Panc1 (cell line): ENCODE results near the gene TULP3. TPM values are rescaled to one million over a fixed set of nuclear protein-coding genes. Genes with fewer than 3 reads are reported as not detected.

Experiments
- ATAC-seq: fragments of 200-7000 bp; cut with Tn5 transposase; 2 replicates; pipeline ENCODE4 v1.9.1; 2020; ENCODE audit warnings: mild to moderate bottlenecking, moderate library complexity
- BruUV-seq: library from RNA; stranded (reverse); fragments of 400-500 nt; replicated peaks from 2 replicates; lab custom pipeline; 2021; lab: Mats Ljungman, UMichigan
- CTCF ChIA-PET: fragments of 300-600 bp; sonication (Branson Sonifier 250); formaldehyde crosslinking; loops from one replicate; lab custom pipeline; 2022; ENCODE audit warnings: antibody characterized with exemption; lab: Charles Lee
- POLR2A ChIA-PET: fragments of 300-600 bp; sonication (Branson Sonifier 250); formaldehyde crosslinking; loops from one replicate; lab custom pipeline; 2022; ENCODE audit warnings: antibody characterized with exemption; lab: Charles Lee
- DNase-seq: peaks from one replicate; pipeline ENCODE4 v3.0.0-alpha.2; 2010; ENCODE audit warnings: low read depth, low spot score
- H3K27ac ChIP-seq: 2 replicates; pipeline ENCODE4 v1.5.1; 2011; ENCODE audit warnings: mild to moderate bottlenecking, low read length, inconsistent platforms
- H3K27me3 ChIP-seq: fragments of 200-500 bp; sonication (Bioruptor generic); 2 replicates; pipeline ENCODE4 v1.6.0; 2014; ENCODE audit warnings: low read length, inconsistent platforms; ENCODE audit not compliant: control insufficient read depth, insufficient read depth
- H3K36me3 ChIP-seq: fragments of 200-500 bp; sonication (Bioruptor generic); 2 replicates; pipeline ENCODE4 v1.5.1; 2014; ENCODE audit warnings: inconsistent platforms, mild to moderate bottlenecking, low read length, moderate library complexity; ENCODE audit not compliant: control insufficient read depth, insufficient read depth
- H3K4me1 ChIP-seq: 2 replicates; pipeline ENCODE4 v1.5.1; 2011; ENCODE audit warnings: inconsistent platforms, mild to moderate bottlenecking, low read length, moderate library complexity; ENCODE audit not compliant: control insufficient read depth, insufficient read depth
- H3K4me3 ChIP-seq, 2 experiments: 2 replicates each; pipeline ENCODE4 v1.5.1; 2011 to 2012; ENCODE audit warnings: low read depth in 2 of 2, low read length in 2 of 2, mild to moderate bottlenecking in 2 of 2, inconsistent platforms in 1 of 2, moderate library complexity in 1 of 2
- H3K9me3 ChIP-seq: fragments of 200-500 bp; sonication (Bioruptor generic); 2 replicates; pipeline ENCODE4 v1.5.1; 2014; ENCODE audit warnings: low read depth, mild to moderate bottlenecking, inconsistent platforms, low read length, moderate library complexity; ENCODE audit not compliant: control insufficient read depth, insufficient read depth
- POLR2AphosphoS5 ChIP-seq: IDR thresholded peaks from 2 replicates; pipeline ENCODE4 v1.6.1; 2012; ENCODE audit warnings: mild to moderate bottlenecking, low read depth, low read length, moderate library complexity
- REST ChIP-seq, 2 experiments: IDR thresholded peaks; 2 replicates each; pipeline ENCODE4 v1.6.1; 2011 to 2012; ENCODE audit warnings: low read depth in 2 of 2, control low read depth in 1 of 2, low read length in 1 of 2, mild to moderate bottlenecking in 1 of 2, moderate library complexity in 1 of 2; ENCODE audit not compliant: insufficient read depth in 1 of 2
- SIN3A ChIP-seq: IDR thresholded peaks from 2 replicates; pipeline ENCODE4 v1.6.1; 2012; ENCODE audit warnings: low read depth, mild to moderate bottlenecking, low read length, moderate library complexity, borderline replicate concordance; ENCODE audit not compliant: insufficient read depth
- TCF7L2 ChIP-seq: IDR thresholded peaks from 2 replicates; pipeline ENCODE4 v1.6.1; 2011; ENCODE audit warnings: mild to moderate bottlenecking, low read depth, low read length, inconsistent platforms
- in situ Hi-C: cut with HindIII; loops from 2 replicates; pipeline ENCODE4 v1.10.0; 2016; ENCODE audit warnings: low sequenced_read_pairs, low pct_unique_long_range_greater_than_20kb
- intact Hi-C: fragments of 100-400 bp; cut with micrococcal nuclease; formaldehyde crosslinking; loops from one replicate; pipeline ENCODE4 v1.10.0; 2022; ENCODE audit not compliant: unreplicated experiment
- total RNA-seq: library from RNA; stranded (reverse); gene quantifications from one replicate; pipeline ENCODE4 v1.2.1, GENCODE V29; 2021; ENCODE audit not compliant: unreplicated experiment
- TF ChIP-seq, protein P1 (sequence below): fragments of 450-650 bp; IDR thresholded peaks from 2 replicates; pipeline ENCODE4 v1.5.1; 2017; ENCODE audit warnings: mild to moderate bottlenecking

Gene TULP3
- total RNA-seq, 1 experiment from 2014 or later: 29.3 TPM

- intact Hi-C loops: no loop called here
- H3K9me3 ChIP-seq: no peaks in the 10 kb centered on the region
- H3K4me1 ChIP-seq: peaks cover 7% of the 10 kb centered on the region
- H3K36me3 ChIP-seq: no peaks in the 10 kb centered on the region; the same call in none of the 2 replicates
- H3K4me3 ChIP-seq: peak overlapping the region; percentile 83 to 95
- no peak for TF ChIP-seq REST (IDR thresholded peaks at IDR 0.05; ENCODE audit: insufficient read depth in 1 of 2, low read depth in 2 of 2, low read length in 1 of 2)
- TF ChIP-seq SIN3A: no peak
- TF ChIP-seq, protein P1, sequence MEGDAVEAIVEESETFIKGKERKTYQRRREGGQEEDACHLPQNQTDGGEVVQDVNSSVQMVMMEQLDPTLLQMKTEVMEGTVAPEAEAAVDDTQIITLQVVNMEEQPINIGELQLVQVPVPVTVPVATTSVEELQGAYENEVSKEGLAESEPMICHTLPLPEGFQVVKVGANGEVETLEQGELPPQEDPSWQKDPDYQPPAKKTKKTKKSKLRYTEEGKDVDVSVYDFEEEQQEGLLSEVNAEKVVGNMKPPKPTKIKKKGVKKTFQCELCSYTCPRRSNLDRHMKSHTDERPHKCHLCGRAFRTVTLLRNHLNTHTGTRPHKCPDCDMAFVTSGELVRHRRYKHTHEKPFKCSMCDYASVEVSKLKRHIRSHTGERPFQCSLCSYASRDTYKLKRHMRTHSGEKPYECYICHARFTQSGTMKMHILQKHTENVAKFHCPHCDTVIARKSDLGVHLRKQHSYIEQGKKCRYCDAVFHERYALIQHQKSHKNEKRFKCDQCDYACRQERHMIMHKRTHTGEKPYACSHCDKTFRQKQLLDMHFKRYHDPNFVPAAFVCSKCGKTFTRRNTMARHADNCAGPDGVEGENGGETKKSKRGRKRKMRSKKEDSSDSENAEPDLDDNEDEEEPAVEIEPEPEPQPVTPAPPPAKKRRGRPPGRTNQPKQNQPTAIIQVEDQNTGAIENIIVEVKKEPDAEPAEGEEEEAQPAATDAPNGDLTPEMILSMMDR: no peak
- no peak for TF ChIP-seq POLR2AphosphoS5
- no peak for TF ChIP-seq TCF7L2
- no peak for DNase-seq
- peak overlapping the region; percentile 98 for H3K27ac ChIP-seq
- in situ Hi-C loops: no loop called here
- no peak for ATAC-seq
- no peaks in the 10 kb centered on the region for H3K27me3 ChIP-seq
- POLR2A ChIA-PET: no interaction called here
- BruUV-seq: no TSS peak
- CTCF ChIA-PET: no interaction called here
Measured at GRCh38 chr12:2877953-2878732, 12.5 kb upstream of the TULP3 start.

DNA sequence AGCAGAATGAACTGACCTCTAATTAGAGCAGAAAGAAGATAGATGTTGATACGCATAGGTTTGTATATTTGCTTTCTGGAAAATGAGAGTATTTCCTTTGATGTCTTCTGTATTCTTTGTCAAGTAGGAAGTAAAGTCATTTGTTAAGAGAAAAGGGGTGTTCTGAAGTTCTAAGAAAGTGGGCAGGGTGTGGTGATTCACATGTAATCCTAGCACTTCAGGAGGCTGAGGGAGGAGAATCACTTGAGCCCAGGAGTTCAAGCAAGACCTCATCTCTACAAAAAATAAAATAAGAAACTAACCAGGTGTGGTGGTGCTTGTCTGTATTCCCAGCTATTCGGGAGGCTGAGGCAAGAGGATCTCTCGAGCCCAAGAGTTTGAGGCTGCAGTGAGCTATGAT is 10.8 kb upstream of the TULP3 start:
- Histone ChIP-seq H3K27ac (no peak overlapping the region), H3K4me1 (peaks cover 7% of the 10 kb centered on the region), H3K36me3 (no peaks in the 10 kb centered on the region; the same call in 1 of the 2 replicates), H3K27me3 (no peaks in the 10 kb centered on the region), H3K4me3 (no peak overlapping the region), H3K9me3 (no peaks in the 10 kb centered on the region)
- intact Hi-C loops: no loop called here
- POLR2A ChIA-PET: no interaction called here
- DNase-seq (no peak), ATAC-seq (no peak)
- CTCF ChIA-PET: no interaction called here
- in situ Hi-C loops: no loop called here
- TF ChIP-seq, protein P1: no peak
- TF ChIP-seq POLR2AphosphoS5: no peak
- BruUV-seq: no TSS peak
